Measurements from ENCODE around the gene POLL. TPM values are rescaled to one million over a fixed set of nuclear protein-coding genes. Genes with fewer than 3 reads are reported as not detected.

Gene POLL
- total RNA-seq, 1 donor from 2014 or later: 8.7 TPM

- Histone ChIP-seq H3K4me3 (ENCODE audit: low read depth, low read length) (no peak overlapping the region), H3K36me3 (ENCODE audit: control insufficient read depth, insufficient read depth, low read length) (peaks cover 18% of the 10 kb centered on the region), H3K27me3 (ENCODE audit: control insufficient read depth, insufficient read depth, low read length) (no peaks in the 10 kb centered on the region)
- TF ChIP-seq CTCF (IDR thresholded peaks at IDR 0.05; ENCODE audit: insufficient read depth, low read length, severe bottlenecking): no peak
- no peak for DNase-seq (ENCODE audit: low read depth)
- peak; percentile 47 for FAIRE-seq
These were observed 25.6 kb upstream of the POLL start for GRCh38 chr10:101613646-101614045.

- no peak for DNase-seq (ENCODE audit: low read depth)
- no peak for TF ChIP-seq CTCF (IDR thresholded peaks at IDR 0.05; ENCODE audit: insufficient read depth, low read length, severe bottlenecking)
- peaks cover 20% of the 10 kb centered on the region for H3K36me3 ChIP-seq (ENCODE audit: control insufficient read depth, insufficient read depth, low read length)
- no peak overlapping the region for H3K4me3 ChIP-seq (ENCODE audit: low read depth, low read length)
- FAIRE-seq: no peak
- no peaks in the 10 kb centered on the region for H3K27me3 ChIP-seq (ENCODE audit: control insufficient read depth, insufficient read depth, low read length)
These were observed 24.8 kb upstream of the POLL start for GRCh38 chr10:101612872-101613271.

DNA sequence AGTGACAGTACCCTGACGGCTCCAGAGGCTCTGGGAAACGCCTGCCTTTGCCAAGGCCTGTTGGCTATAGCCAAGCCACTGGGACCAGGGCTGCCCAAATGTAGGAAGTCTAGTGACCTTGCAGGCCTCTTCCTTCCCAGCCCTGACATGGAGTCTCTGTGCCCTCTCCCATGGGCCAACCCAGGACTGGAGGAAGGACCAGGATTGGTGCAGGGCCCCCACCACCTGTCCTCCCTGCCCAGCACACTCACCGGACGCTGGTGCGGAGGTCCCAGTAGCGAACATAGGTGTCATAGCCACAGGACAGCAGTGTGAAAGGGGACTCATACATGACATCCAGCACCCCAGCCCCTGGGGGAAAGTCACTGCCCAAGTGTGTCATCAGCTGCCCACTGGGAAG is 24.0 kb upstream of the POLL start:
- no peak for DNase-seq (ENCODE audit: low read depth)
- peaks cover 19% of the 10 kb centered on the region for H3K36me3 ChIP-seq (ENCODE audit: control insufficient read depth, insufficient read depth, low read length)
- H3K4me3 ChIP-seq (ENCODE audit: low read depth, low read length): no peak overlapping the region
- no peak for TF ChIP-seq CTCF (IDR thresholded peaks at IDR 0.05; ENCODE audit: insufficient read depth, low read length, severe bottlenecking)
- no peaks in the 10 kb centered on the region for H3K27me3 ChIP-seq (ENCODE audit: control insufficient read depth, insufficient read depth, low read length)
- FAIRE-seq: no peak

- Histone ChIP-seq H3K4me3 (ENCODE audit: low read depth, low read length) (no peak overlapping the region), H3K27me3 (ENCODE audit: control insufficient read depth, insufficient read depth, low read length) (no peaks in the 10 kb centered on the region), H3K36me3 (ENCODE audit: control insufficient read depth, insufficient read depth, low read length) (peaks cover 19% of the 10 kb centered on the region)
- FAIRE-seq (peak; percentile 70), DNase-seq (ENCODE audit: low read depth) (no peak)
- TF ChIP-seq CTCF (IDR thresholded peaks at IDR 0.05; ENCODE audit: insufficient read depth, low read length, severe bottlenecking): no peak
These were observed 23.2 kb upstream of the POLL start for GRCh38 chr10:101611096-101611905.

DNA sequence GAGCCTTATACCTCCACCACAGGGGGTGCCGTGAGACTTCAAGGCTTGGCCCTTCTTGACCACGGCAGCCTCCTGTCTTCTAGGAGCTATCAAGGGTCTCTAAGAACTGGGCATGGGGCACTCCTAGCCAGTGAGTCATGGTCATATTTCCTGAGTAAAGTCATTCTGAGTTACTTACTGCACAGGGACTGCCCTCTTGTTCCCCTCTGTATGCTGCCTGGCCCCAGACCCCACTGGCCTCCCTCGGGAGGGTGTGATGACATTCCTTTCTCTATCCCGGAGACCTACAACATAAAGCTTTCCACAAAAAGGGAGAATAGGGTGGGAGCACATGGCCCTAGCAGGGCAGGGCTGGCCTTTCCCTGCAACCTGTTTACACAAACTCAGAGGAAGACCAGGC is 21.4 kb upstream of the POLL start:
- TF ChIP-seq CTCF (IDR thresholded peaks at IDR 0.05; ENCODE audit: insufficient read depth, low read length, severe bottlenecking): no peak
- H3K36me3 ChIP-seq (ENCODE audit: control insufficient read depth, insufficient read depth, low read length): peaks cover 21% of the 10 kb centered on the region
- no peaks in the 10 kb centered on the region for H3K27me3 ChIP-seq (ENCODE audit: control insufficient read depth, insufficient read depth, low read length)
- FAIRE-seq: no peak
- DNase-seq (ENCODE audit: low read depth): no peak
- no peak overlapping the region for H3K4me3 ChIP-seq (ENCODE audit: low read depth, low read length)

DNA sequence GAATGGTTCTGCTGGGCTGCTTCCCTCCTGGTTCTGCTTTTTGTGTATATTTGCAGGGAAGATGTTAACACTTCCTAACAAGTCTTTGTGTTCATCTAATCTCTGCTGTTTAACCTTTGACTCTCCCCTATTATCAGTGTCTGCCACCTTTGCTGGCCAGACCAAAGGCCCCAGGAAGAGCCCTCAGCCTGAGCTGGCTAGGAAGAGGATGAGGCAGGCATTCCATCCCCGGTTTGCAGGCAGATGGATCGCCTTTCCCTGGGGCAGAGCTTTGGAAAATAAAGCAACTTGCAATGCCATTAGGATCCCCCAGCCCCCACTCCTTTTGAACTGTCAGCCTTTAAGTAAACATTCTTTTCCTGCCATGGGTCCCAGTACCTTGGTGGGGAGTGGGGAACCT is 19.1 kb upstream of the POLL start:
- FAIRE-seq: no peak
- TF ChIP-seq CTCF (IDR thresholded peaks at IDR 0.05; ENCODE audit: insufficient read depth, low read length, severe bottlenecking): no peak

More for the DNA sequence above, 19.1 kb upstream of the POLL start:
- peaks cover 21% of the 10 kb centered on the region for H3K36me3 ChIP-seq (ENCODE audit: control insufficient read depth, insufficient read depth, low read length)
- H3K27me3 ChIP-seq (ENCODE audit: control insufficient read depth, insufficient read depth, low read length): no peaks in the 10 kb centered on the region
- no peak overlapping the region for H3K4me3 ChIP-seq (ENCODE audit: low read depth, low read length)
- DNase-seq (ENCODE audit: low read depth): no peak

Measured in bronchial epithelial cell (primary cell).